Stimulated activated CD8-positive, alpha-beta memory T cell treated with anti-CD3 and anti-CD28 coated beads, Interleukin-7, amount 100 ng/mL, for 48 hours (primary cell): Measurements from ENCODE around the gene NPFFR1.
"Not testable (repeated sequence)": the region's sequence is repeated elsewhere in the genome, so short reads cannot be mapped to it uniquely, and the experiment has no call there.

Experiments used
- DNase-seq, 2 donors: peaks; one replicate each; pipeline ENCODE4 v3.0.0-alpha.2; 2020; ENCODE audit warnings: low read depth in 1 of 2; ENCODE audit errors: extremely low read depth in 1 of 2

The NPFFR1 gene

GRCh38 chr10:70260734-70261133, 23.1 kb downstream of the NPFFR1 start:
- DNase-seq, result no peak

- DNase-seq, result no peak
Measured at GRCh38 chr10:70260259-70260658, 23.5 kb downstream of the NPFFR1 start.

GRCh38 chr10:70258216-70258615, 25.6 kb downstream of the NPFFR1 start:
- DNase-seq, result no peak

- DNase-seq, result not testable (repeated sequence)
Measured at GRCh38 chr10:70257816-70258215, 26.0 kb downstream of the NPFFR1 start.

- no peak for DNase-seq
Measured at GRCh38 chr10:70256463-70256862, 27.3 kb downstream of the NPFFR1 start.

- no peak for DNase-seq
Measured at GRCh38 chr10:70255329-70256299, 28.2 kb downstream of the NPFFR1 start.

GRCh38 chr10:70254778-70255328, 29.0 kb downstream of the NPFFR1 start:
- DNase-seq, result no peak

- no peak for DNase-seq
Measured at GRCh38 chr10:70253878-70254765, 29.7 kb downstream of the NPFFR1 start.

- no peak for DNase-seq
Measured at GRCh38 chr10:70250961-70251680, 32.7 kb downstream of the NPFFR1 start.

GRCh38 chr10:70247360-70247759, 36.4 kb downstream of the NPFFR1 start:
- no peak for DNase-seq

GRCh38 chr10:70241081-70241480, 42.7 kb downstream of the NPFFR1 start:
- DNase-seq, result no peak

- DNase-seq, result not testable (repeated sequence)
Measured at GRCh38 chr10:70239986-70240385, 43.8 kb downstream of the NPFFR1 start.

- DNase-seq, result not testable (repeated sequence)
Measured at GRCh38 chr10:70239077-70239976, 44.5 kb downstream of the NPFFR1 start.

- DNase-seq, result not testable (repeated sequence)
Measured at GRCh38 chr10:70237958-70238536, 45.8 kb downstream of the NPFFR1 start.

GRCh38 chr10:70234668-70235447, 48.9 kb downstream of the NPFFR1 start:
- DNase-seq, result no peak

- no peak for DNase-seq
Measured at GRCh38 chr10:70233939-70234300, 49.9 kb downstream of the NPFFR1 start.

GRCh38 chr10:70233109-70233938, 50.5 kb downstream of the NPFFR1 start, which contains the start of gene PPA1:
PPA1 (minus strand) TSS chr10:70233429; CDS start chr10:70233327, 102 bp downstream.
- DNase-seq, result peak; percentile 98 to 99

GRCh38 chr10:70232859-70233108, 51.0 kb downstream of the NPFFR1 start:
- DNase-seq, result peak in 1 of 2 donors; percentile 2
